Stimulated activated CD8-positive, alpha-beta memory T cell treated with anti-CD3 and anti-CD28 coated beads, Interleukin-7, amount 100 ng/mL, for 1 hour (primary cell): Measurements from ENCODE around the gene ZNF133.
"Not testable (repeated sequence)": the region's sequence is repeated elsewhere in the genome, so short reads cannot be mapped to it uniquely, and the experiment has no call there.

Experiments used
- DNase-seq, 2 donors: peaks; one replicate each; pipeline ENCODE4 v3.0.0-alpha.2; 2020; ENCODE audit warnings: low read depth in 2 of 2

The ZNF133 gene

DNA sequence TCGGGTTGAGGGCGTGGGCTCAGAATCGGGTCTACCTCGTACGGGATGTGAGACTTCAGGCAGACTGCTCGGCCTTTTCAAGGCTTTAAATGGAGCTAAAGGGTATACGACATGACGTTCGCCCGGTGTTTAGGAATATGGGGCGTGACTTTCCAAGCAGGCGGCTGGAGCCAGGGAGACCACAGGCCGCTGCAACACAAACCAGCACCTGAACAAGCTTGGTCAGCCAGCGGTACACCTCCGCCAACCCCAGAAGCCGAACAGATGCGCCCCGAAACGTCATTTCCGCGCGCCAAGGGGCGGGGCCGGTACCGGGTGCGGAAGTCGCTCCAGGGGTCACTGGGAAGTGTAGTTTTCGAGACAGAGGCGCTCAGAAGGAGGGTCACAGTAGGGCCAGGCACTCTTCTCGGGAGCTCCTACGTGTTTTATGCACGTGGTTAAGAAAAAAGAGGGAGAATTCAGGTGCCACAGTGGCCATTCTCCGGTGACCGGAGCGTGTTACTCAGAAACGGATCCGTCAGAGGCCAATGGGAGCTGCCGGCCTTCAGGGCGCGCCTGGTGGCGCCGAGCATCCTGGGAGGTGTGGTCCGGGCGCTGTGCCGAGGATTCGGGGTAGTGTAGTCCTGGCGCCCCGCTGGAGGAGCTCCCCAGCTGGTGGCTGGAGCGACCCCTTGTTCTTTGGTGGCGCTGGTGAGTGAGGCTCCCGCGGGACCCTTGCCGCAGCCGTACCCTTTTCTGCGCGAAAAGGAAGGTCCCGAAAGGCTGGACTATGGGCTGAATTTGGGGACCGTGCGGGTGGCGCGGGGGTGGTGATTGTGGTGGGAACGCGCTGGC is at the start of gene ZNF133:
Gene ZNF133 (plus strand): TSS at position 613 of the 834 bp plus-strand sequence. CDS start 17,160 bp downstream, outside the sequence.
- DNase-seq, result peak; percentile 94 to 96

DNA sequence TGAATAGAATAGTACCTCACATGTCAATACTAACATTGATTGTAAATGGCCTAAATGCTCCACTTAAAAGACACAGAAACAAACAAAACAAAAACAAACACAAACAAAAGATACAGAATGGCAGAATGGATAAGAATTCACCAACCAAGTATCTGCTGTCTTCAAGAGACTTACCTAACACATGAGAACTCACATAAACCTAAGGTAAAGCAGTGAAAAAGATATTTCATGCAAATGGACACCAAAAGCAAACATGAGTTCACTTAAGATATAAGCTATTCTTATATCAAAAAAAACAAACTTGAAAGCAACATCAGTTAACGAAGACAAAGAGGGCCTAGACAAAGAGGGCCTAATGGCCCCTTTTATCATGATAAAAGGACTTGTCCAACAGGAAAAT is 47.3 kb upstream of the ZNF133 start:
- DNase-seq, result no peak

DNA sequence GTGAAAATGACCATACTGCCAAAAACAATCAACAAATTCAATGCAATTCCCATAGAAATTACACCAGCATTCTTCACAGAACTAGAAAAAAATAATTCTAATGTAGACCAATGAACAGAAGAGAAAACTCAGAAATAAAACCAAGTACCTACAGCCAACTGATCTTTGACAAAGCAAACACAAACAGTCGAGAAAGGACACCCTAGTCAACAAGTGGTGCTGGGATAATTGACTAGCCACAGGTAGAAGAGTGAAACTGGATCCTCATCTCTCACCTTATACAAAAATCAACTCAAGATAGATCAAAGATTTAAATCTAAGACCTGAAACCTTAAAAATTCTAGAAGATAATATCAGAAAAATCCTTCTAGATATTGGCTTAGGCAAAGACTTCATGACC is 44.5 kb upstream of the ZNF133 start:
- DNase-seq, result no peak

DNA sequence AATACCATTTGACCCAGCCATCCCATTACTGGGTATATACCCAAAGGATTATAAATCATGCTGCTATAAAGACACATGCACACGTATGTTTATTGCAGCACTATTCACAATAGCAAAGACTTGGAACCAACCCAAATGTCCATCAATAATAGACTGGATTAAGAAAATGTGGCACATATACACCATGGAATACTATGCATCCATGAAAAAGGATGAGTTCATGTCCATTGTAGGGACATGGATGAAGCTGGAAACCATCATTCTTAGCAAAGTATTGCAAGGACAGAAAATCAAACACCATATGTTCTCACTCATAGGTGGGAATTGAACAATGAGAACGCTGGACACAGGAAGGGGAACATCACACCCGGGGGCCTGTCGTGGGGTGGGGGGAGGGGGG is 39.8 kb upstream of the ZNF133 start:
- not testable (repeated sequence) for DNase-seq

DNA sequence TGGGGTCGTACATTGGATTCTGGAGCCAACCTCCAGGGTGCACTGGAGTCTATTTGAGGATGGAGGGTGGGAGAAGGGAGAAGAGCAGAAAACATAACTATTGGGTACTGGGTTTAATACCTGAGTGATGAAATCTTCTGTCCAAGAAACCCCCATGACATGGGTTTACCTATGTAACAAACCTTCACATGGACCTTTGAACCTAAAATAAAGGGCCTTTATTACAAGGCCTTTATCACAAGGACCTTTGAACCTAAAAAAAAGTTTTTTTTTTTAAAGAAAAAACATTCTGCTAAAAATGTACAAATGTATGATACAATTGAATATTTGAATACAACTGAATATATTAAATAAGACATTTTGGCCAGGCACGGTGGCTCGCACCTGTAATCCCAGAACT is 38.1 kb upstream of the ZNF133 start:
- no peak for DNase-seq

DNA sequence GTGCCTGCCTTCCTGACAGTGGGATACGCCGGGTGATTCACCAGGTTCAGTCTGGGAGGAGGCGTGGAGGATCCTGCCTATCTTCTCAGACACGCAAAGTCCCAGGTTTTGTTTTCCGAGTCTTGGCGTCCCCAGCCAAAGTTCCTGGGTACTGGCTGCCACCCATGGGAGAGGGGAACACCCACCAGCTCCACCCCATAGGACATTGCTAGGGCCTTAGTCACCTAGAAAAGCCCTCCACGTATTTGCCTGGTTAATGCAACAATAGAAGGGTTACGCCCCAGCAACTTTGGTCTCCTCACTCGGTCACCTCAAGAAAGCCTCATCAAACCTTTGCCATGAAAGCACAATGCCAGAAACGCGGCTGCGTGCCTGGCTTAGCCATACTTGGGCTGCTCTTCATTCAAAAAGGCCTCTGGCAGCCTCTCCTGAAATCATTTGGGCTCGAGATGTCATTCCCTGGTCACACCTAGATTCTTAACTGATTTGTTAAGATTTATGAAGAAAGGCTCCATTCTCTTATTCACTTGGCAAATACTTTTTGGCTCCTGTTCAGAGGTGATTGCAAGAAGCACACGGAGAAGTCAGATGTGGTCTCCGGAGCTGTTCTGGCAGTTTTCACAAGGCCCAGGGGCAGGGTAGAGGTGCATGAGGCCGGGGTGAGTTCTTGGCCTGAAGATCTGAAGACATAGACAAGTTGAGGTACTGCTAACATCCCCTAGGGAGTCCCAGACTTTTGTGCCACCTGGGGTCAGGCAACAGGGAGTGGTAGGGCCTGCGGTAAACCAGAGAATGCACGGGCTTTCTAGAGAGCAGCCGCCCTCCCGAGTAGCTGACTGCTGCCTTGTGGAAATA is 35.5 kb upstream of the ZNF133 start:
- no peak for DNase-seq

DNA sequence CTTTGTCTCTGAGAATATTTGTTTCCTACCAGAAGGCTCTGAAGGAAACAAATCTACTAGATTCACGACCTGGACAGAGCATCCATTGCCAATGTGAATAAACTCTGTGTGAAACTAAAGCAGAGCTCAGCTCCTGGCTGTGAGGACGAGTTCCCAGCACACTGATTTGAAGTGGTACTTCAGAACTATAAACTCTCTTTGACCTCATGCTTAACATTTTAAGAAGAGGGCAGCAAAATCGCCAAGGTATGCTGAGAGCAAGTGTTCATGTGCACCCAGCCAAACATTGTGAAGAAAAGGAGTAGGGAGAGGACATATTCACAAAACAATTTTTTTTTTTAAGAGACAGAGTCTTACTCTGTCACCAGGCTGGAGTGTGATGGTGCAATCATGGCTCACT is 33.7 kb upstream of the ZNF133 start:
- DNase-seq, result no peak

DNA sequence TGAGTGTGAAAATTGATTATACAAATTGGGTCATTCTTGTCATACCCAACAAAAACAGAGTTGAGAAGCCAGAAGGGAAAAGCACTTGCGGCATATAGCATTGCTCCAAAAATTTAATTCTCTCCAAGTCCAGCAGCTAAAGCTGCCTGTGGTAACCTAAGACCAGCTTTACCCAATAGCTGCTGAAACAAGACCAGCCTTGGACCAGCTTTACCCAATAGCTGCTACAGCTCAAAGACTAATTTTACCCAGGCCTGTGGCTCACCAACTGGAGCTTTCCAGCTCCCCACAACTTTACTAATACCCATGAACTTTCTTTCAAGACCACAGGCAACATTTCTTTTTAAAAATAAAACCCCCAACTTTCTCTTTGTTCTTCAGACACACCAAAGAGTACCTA is 32.8 kb upstream of the ZNF133 start:
- no peak for DNase-seq

DNA sequence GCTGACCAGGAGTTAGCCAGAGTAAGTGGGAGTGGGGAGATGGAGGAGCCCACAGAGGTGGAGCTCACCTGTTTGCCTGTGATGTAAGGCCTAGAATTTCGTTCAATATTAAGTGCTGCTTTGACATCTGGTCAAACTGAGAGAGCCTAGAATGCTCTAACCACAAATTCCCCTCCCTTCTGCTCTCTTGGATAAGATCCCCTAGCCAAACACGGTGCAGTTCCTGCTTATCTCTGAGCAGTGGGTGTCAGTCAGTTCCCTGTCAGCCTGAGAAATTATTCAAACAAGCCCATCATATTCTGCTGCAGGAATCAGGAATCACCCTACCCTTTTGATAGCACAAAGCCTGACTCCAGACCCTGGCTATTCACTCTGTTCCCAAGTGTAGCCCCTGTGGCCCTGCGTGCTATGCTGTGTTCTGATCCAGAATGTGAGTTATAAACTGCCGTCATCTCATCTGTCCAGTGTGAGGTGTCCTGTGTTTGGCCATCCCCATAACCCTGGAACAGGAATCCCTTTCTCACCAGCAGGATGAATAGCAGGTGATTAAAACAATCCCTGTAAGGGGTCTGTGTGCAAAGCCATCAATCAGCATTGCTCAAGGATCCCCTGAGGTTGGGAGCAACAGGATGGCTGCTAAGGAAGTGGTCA is 31.8 kb upstream of the ZNF133 start:
- DNase-seq, result no peak

DNA sequence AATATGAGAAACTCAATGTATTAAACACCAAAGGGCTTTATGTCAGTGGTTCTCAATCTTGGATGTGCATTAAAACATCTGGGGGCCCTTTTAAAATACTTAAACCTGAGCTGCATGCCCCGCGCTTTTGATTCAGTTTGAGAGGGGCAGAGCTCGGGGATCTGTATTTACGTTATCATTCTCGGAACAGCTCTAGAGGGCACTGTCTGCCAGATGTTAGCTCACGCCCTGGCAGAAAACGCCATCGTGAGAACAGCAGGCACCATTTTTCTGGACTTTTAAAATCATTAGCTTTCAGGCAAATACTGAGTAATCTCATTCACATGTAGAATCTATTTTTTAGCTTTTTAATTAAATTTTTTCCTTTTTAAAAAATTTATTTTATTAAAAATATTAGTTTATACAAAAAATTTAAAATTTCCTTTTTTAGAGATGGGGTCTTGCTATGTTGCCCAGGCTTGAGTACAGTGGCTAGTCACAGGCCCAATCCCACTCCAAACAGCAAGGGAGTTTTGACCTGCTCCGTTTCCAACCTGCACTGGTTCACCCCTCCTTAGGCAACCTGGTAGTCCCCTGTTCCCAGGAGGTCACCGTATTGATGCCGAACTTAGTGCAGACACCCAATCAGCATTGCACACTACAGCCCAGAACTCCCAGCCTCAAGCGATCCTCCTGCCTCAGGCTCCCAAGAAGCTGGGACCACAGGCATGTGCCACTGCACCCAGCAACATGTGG is 30.0 kb upstream of the ZNF133 start:
- no peak for DNase-seq

DNA sequence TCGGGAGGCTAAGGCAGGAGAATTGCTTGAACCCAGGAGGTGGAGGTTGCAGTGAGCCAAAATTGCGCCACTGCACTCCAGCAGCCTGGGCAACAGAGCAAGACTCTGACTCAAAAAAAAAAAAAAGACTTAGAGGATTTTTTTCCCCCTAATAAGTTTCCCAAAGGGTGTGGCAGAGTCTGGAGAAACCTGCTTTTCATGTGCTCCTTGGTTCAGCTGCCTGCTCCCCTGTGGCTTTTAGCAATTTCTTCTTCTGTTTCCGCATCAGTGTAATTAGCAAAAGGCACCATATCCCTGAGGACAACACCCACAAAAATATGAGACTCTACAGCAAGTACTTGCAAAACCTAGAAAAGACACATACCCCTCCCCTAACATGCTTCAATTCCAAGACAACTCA is 28.6 kb upstream of the ZNF133 start:
- DNase-seq, result no peak

DNA sequence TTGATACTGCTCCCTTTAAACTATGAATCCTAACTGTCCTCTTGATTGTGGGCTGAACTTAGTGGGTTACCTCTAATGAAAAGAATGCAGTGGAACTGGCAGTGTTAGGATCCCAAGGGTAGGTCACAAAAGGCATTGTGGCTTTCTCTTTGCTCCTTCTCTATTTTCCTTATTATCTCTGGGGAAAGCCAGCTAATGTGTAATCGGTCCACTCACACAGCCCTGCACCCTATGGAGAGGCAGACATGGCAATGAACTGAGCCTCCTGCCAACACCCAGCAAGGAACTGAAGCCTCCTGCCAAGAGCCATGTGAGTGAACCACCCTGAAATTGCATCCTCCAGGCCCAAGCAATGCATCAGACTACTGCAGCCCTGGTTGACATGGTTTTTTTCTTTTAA is 24.6 kb upstream of the ZNF133 start:
- no peak for DNase-seq

DNA sequence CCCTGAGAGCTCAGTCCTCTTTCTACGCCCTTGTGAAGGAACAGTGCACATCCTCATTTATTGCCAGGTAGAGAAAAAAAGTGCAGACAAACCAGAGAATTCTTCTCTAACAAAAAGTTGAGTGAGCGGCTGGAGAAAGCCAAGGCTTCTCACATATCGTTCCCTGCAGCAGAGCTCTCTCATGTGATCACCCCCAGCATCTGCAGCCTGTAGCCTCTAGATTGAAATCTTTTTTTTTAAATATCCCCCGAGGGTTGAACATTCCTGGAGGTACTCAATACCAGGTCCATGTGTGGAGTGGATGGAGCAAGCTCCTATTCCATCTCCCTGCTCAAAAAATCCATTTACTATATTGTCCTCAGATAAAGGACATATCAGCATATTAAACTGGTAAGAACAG is 22.9 kb upstream of the ZNF133 start:
- DNase-seq, result no peak

DNA sequence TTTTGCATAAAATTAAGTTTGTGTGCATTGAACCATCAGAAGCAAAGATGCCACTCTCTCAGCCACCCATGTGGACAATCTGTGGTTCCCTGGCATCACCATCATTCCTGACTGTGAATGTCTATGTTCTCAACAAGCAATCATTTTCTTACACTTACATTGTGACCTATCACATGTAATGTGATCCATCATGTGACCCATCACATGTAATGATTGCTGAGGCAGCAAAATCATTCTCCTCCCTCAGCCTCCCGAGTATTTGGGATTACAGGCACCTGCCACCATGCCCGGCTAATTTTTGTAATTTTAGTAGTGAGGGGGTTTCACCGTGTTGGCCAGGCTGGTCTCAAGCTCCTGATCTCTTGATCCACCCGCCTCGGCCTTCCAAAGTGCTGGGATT is 22.0 kb upstream of the ZNF133 start:
- no peak for DNase-seq

DNA sequence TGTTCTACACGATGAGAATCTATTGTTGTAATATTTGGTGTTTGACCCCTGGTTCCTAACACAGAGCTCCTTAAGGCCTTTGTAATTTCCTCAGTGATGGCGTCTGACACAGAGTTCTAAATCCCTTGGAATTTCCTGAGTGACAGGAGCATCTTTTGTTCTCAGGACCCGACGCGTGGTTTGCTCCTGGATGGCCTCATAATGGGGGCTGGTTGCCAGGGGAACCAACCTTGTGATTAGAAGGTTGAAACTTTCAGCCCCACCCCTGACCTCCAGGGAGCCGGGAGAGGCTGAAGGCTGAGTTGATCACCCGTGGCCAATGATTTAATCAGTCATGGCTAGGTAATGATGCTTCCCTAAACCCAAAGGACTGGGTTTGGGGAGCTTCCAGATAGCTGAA is 20.5 kb upstream of the ZNF133 start:
- no peak for DNase-seq

DNA sequence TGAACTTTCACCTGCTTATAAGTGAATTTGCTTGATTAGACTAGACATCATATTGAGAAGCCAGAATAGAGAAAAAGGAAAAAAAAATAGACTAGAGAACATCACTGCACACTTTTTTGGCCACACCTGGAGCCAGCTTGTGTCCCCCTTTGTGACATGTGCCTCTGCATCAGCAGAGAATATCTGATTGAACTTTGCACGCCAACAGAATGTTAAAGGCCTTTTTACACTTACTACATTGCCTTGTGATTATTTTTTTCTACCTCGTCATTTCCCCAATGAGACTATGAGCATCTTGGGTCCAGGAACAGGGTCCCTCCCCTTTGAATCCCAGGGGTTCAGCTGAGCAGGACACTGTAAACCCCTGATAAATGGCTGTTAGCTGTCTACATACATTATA is 17.2 kb upstream of the ZNF133 start:
- DNase-seq, result no peak

DNA sequence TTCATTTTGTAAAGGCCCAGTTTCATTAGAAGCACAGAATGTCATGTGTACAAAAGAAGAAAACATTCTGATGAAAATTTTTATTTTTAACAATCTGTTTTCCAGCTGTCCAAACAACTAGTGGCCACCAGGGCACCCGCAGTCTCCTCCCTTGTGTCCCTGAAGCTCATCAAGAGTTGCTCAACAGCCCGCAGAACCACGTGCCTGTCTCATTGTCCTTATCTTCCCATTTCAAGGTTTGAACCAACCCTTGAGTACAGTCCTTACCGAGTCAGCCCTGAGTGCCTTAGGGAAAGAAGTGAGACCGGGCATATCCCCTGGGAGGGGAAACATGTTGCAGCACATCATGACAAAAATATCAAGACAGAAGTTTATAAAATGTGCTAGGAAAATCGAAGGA is 15.9 kb upstream of the ZNF133 start:
- no peak for DNase-seq

DNA sequence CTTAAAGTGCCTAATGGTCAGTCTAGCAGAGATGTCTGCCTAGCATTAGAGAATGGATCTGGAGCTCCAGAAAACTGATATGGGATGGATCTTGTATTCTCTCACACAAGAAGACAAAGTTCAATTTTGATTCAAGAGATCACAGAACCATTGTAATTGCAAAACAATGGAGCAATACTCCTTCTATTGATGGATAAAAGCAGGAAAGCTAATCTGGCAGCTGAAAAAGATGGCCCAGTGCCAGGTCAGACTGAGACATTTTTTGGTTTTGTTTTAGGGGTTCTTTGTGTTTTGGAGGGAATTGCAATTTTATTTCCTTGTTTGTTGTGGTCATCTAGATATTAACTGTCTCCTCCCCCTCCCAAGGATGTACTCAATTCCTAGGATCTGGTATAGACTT is 14.6 kb upstream of the ZNF133 start:
- no peak for DNase-seq

DNA sequence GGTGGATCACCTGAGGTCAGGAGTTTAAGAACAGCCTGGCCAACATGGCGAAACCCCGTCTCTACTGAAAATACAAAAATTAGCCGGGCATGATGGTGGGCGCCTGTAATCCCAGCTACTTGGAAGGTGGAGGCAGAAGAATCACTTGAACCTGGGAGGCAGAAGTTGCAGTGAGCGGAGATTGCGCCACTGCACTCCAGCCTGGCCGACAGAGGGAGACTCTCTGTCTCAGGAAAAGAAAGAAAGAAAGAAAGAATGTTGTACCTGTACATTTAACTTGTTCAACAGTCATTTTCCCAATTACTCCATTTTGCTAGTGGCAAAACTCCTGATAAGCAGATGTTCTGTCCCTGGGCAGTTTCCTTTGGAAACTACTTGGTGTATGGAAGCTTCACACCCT is 12.4 kb upstream of the ZNF133 start:
- not testable (repeated sequence) for DNase-seq

DNA sequence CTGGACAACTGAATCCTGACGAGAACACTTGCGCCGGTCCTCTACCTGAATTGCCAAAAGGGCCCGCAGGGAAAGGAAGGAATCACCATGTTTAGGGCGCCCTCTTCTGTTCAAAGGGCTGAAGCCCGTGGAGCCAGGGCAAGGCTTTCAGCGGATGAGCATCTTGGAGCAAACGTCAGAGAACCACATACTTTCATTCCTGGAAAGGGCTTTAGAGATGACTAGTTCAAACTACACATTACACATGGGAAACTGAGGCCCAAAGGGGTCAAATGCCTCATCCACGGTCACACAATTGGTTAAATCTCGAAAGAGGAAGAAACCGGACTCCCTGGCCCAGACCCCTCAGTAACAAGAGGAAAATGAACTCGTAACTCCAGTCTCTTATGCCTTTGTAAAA is 11.5 kb upstream of the ZNF133 start:
- no peak for DNase-seq

DNA sequence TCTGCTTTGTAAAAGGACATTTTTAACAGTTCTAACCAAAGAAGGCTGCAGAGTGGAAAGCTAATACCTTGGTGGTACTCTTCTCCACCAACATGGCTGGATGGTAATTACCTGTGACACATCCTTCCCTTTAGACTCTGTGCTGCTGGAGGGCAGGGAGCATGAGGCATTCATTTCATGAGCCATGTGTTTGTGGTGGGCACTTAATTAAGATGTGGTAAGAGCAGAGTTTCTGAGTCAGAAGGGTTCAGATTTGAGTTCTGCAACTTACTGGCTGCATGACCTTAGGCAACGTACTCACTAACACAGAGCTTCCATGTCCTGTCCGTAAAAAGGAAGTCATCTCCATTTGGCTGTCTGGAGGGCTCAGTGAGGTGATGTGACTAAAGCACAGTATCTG is 9.1 kb upstream of the ZNF133 start:
- DNase-seq, result no peak
